Measurements from ENCODE around the gene CBFA2T2.
"Not testable (repeated sequence)": the region's sequence is repeated elsewhere in the genome, so short reads cannot be mapped to it uniquely, and the experiment has no call there.

The CBFA2T2 gene

GRCh38 chr20:33508015-33508414 lies 18.1 kb downstream of the CBFA2T2 start:
- not testable (repeated sequence) for DNase-seq

DNA sequence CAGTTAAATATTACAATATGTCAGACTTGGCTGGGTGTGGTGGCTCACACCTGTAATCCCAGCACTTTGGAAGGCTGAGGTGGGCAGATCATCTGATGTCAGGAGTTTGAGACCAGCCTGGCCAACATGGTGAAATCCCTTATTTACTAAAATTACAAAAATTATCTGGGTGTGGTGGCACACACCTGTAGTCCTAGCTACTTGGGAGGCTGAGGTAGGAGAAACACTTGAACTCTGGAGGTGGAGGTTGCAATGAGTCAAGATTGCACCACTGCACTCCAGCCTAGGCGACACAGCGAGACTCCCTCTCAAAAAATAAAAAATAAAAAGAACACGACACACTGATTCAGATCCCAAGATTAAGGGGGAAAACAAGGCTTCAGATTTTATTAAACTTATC lies 19.2 kb downstream of the CBFA2T2 start:
- not testable (repeated sequence) for DNase-seq

DNA sequence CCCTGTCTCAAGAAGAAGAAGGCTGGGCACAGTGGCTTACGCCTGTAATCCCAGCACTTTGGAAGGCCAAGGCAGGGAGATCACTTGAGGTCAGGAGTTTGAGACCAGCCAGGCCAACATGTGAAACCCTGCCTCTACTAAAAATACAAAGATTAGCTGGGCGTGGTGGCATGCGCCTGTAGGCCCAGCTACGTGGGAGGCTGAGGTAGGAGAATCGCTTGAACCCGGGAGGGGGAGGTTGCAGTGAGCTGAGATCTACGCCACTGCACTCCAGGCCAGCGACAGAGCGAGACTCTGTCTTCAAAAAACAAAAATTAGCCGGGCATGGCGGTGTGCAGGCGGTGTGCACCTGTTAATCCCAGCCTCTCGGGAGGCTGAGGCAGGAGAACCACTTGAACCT lies 22.0 kb downstream of the CBFA2T2 start:
- DNase-seq = not testable (repeated sequence)

GRCh38 chr20:33515569-33516216 lies 25.8 kb downstream of the CBFA2T2 start:
- DNase-seq = no peak

DNA sequence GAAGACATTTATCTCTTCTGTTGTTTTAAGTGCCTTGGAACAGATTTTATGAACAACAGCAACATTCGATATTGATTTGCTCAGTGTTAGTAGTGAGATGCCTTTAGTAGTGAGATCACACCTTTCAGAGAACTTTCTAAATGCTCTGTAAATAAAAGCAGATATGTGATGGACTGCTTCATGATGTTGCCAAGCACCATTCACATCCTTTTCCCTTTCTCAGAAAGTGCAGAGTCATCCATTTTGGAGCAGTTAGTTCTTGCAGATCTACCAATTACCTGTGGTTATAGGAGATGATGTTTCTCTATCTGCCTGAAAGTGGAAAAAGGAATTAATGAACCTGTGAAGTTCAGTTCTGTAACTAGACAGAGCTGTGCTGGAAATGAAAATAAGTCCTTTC lies 27.0 kb downstream of the CBFA2T2 start:
- DNase-seq = no peak

DNA sequence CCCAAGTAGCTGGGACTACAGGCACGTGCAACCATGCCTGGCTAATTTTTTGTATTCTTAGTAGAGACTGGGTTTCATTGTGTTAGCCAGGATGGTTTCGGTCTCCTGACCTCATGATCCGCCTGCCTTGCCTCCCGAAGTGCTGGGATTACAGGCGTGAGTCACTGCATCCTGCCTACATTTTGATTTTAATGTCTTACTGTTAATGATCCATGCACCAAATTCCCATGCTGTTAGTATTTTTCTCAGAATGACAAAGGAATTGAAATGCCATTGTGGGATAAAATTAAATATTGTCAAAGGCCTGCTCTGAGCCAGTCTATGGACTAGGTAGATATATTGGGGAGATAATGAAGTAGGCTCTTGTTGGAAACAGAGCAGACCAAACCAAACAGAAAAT lies 28.2 kb downstream of the CBFA2T2 start:
- no peak for DNase-seq

- no peak for DNase-seq
Measured at GRCh38 chr20:33521461-33521860, 31.6 kb downstream of the CBFA2T2 start.

- no peak for DNase-seq
Measured at GRCh38 chr20:33522256-33522820, 32.4 kb downstream of the CBFA2T2 start.

GRCh38 chr20:33524261-33524660 lies 34.4 kb downstream of the CBFA2T2 start:
- no peak for DNase-seq

GRCh38 chr20:33526769-33527168 lies 36.9 kb downstream of the CBFA2T2 start:
- DNase-seq = no peak

DNA sequence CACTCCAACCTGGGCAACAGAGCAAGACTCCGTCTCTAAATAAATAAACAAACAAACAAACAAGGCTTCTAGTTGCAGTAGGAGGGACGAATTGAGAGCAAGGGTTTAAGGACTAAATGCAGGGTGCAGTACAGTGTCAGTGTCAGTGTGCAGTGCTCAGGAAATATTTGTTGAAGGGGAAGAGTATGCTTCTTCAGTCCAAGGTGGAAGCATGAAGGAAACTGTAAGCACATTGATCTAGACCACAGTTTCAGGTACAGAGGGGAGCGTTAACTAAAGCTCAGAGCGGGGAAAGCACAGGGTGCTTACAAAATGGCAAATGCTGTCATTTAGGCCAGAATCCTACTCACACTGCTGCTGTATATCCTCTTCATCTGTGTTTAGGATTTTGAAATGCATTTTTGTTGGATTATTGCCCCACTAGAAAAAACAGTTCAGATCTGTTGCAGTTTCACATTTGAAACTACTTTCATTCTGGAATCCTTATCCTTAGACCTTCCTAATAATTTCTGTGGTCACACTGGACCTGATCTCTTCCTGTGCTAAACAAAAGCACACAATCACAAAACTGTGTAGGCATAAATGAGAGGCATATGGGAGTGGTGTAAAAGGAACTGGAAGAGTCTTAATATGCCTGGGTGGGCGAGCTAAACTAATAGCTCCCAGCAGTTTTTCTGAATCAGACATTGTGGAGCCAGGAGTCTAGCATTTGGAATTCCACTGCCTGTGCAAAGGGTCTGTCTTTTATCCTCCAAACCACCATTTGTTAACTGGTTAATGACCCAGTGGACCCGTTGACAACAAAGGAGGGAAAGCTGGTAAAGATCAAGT lies 41.4 kb downstream of the CBFA2T2 start:
- DNase-seq = no peak

GRCh38 chr20:33531885-33532284 lies 42.0 kb downstream of the CBFA2T2 start:
- DNase-seq = no peak

DNA sequence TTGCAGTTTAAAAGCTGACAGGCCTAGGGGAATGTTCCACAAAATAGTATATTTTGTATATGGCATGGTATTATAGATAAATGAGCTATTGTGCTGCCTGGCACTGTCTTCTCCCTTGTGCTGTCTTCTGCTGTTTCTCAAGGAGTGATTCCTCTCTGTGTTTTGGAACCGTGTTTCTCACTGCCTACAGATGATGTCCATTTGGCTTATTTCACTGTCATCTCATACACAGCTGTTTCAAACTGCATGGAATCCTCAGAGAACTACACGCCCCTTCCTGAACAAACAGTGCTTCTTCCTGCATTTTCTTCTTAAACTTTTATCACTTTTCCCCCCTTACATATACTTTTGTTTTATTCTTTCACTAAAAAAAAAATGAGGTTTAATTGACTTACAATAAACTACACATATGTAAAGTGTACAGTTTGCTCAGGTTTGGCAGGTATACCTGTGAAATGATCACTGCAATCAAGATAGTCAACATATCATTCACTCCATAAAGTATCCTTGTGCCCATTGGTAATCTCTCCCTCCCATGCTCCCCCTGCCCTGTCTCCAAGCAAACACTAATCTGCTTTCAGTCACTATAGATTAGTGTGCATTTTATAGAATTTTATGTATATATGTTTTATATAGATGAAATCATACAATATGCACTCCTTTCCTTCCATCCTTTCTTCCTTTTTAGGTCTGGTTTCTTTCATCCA lies 43.0 kb downstream of the CBFA2T2 start:
- DNase-seq = no peak

GRCh38 chr20:33535717-33536116 lies 45.8 kb downstream of the CBFA2T2 start:
- not testable (repeated sequence) for DNase-seq

DNA sequence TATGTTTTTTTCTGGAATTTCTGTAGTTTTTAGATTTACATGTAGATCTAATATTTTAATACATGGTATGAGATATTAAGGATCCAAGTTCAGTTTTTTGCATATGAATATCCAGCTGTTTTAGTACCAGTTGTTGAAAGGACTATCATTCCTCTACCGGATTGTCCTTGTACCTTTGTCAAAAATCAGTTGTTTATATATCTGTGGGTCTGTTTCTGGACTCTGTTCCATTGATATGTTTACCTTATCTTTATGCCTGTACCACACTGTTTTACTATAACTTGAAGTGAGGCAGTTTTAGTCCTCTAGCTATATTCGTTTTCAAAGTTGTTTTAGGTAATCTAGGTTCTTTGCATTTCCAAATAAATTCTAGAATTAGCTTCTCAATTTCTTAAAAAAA lies 47.7 kb downstream of the CBFA2T2 start:
- DNase-seq = no peak

- DNase-seq = no peak
Measured at GRCh38 chr20:33539129-33539528, 49.2 kb downstream of the CBFA2T2 start.

GRCh38 chr20:33540427-33540826 lies 50.5 kb downstream of the CBFA2T2 start:
- DNase-seq = no peak

GRCh38 chr20:33541074-33541473 lies 51.2 kb downstream of the CBFA2T2 start:
- DNase-seq = no peak

DNA sequence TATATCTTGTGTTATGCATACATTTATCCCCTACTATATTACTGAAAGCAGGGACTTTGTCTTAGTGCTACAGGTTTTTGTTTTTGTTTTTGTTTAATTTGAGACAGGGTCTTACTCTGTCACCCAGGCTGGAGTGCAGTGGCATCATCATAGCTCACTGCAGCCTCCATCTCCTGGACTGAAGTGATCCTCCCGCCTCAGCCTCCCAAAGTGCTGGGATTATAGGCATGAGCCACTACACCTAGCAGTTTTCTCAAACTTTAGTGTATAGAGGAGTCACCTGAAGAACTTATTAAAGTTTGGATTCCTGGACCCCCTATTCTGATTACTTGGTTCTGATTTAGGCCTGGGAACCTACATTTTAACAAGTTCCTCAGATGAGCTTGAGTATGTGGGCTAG lies 51.9 kb downstream of the CBFA2T2 start:
- DNase-seq = no peak

DNA sequence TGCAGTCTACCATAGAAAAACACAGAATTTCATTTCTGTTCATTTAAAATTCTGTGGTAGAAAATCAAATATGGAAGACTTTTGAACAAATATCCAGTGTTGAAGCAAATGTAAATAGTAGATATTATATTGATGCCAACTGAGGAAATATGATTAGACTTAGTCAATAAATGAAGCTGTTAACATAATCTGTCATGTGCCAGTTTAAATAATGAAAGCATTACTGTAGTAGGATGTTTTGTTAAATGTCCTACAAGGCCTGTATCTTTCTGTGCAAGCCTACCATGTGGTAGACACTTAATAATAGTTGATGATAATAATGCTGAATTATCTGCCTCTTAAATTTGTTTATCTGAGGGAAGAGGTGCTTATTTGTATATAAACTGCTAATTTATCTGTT lies 55.9 kb downstream of the CBFA2T2 start:
- DNase-seq = no peak

DNA sequence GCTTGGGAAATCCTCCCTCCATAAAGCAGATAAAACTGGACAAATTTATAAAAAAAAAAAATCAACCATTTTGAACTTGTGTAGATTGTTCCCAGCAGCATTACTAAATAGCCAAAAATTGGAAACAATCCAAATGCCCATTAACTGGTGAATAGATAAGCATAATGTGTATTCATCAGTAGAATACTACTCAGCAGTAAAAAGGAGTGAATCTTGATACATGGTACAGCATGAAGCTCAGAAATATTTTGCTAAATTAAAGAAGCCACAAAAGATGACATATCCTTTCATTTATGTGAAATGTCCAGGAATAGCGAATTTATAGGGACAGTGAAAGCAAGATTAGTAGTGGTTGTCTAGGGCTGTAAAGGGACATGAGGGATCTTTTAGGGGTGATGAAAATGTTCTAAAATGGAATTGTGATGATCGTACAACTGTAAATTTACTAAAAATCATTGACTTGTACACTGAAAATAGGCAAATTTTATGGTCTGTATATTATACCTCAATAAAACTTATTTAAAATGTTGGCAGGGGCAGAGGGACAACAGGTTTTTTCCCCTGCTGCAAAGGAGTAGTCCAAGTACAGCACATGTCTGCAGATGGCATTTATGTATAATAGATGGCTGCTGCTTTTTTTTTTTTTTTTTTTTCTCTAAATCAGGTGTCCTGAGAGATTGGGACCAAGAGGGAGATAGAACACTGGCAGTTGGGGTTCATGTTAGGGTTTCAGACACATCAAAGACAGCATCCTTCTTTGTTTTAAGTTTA lies 59.5 kb downstream of the CBFA2T2 start:
- no peak for DNase-seq

DNA sequence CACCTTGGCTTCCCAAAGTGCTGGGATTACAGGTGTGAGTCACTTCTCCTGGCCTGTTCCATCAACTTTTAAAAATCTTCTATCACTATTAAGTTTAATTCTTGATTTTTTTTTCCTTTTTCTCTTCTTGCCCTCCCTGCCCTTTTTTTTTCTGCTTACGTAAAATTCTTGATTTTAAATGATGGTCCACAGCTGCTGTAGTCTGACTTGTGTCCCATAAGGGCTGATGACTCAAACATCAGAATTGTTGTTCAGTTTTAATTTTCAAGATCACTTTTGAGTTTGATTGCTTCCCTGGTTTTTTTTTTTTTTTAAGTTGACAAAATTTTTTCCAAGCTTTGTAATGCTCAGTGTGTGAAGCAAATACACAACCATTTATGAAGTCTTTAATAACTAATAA lies 61.9 kb downstream of the CBFA2T2 start:
- DNase-seq = no peak

DNA sequence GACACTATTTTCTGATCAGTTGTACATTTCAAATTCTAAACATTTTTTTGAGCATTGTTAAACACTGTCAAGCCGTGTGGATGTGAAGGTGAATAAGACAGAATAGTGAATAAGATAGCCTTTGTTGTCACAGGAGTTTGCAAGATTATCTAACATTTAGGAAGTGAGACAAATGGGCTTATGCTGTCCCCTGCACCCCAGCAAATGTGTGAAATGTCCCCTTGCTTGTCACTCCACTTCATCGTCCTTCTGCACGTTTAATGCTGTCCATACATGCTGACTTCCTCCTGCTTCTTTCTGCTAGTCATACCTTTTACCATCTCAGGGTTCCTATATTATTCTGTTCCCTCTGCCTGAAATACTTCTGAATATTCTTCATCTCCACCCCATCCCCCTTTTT lies 62.6 kb downstream of the CBFA2T2 start:
- DNase-seq = no peak
